NK-92 (cell line): ENCODE measurements around the gene RAD54L.
"Not testable (repeated sequence)": the region's sequence is repeated elsewhere in the genome, so short reads cannot be mapped to it uniquely, and the experiment has no call there.

ENCODE experiments used
- DNase-seq: peaks from one replicate; lab custom pipeline; 2025; ENCODE audit not compliant: unreplicated experiment; lab: John Stamatoyannopoulos, UW

RAD54L gene

GRCh38 chr1:46319301-46319700 lies 71.7 kb downstream of the RAD54L start:
- DNase-seq, result not testable (repeated sequence)

GRCh38 chr1:46319960-46320914 lies 72.7 kb downstream of the RAD54L start:
- DNase-seq, result not testable (repeated sequence)

GRCh38 chr1:46322191-46322590 lies 74.6 kb downstream of the RAD54L start:
- not testable (repeated sequence) for DNase-seq

GRCh38 chr1:46325285-46326076 lies 77.9 kb downstream of the RAD54L start:
- DNase-seq, result not testable (repeated sequence)
